ENCODE measurements around the gene CINP.
"Not testable (repeated sequence)": the region's sequence is repeated elsewhere in the genome, so short reads cannot be mapped to it uniquely, and the experiment has no call there.

The CINP gene

GRCh38 chr14:102320671-102321455, 41.8 kb downstream of the CINP start:
- no peak for DNase-seq (ENCODE audit: low spot score)

DNA sequence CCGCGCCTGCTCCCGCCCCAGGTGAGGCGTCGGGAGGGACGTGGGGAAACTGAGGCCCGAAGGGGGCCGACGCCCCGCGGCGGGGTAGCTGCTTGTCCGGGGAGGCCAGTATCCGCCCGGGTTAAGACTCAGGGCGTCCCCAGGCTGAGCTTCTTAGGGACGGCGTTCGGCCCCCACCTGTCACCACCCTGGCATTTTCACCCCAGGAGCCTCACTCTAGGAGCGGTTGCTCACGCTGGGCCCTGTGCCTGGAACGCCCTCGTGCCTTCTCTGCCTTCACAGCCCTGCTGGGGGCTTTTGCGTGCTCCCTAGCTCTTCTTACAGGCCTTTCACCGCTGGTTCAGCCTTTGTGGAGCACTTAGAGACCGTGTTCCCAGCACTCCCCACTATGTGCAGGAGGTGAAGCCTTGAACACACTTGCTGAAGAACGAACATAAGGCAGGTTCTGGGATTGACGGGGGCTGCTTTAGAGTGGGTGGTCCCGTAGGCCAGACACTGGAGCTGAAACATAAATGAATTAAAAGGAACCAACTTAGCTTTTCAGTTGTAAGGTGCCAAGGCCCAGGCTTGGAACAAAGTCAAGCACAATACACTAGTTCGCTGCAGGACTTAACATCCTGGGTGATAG, 42.5 kb downstream of the CINP start:
- peak; percentile 57 for DNase-seq (ENCODE audit: low spot score)

- DNase-seq (ENCODE audit: low spot score) = peak; percentile 91
These were observed 43.2 kb downstream of the CINP start, which contains the start of gene ZNF839 for GRCh38 chr14:102319351-102320032. Gene ZNF839 (plus strand): TSS chr14:102319746. CDS start chr14:102319766, 20 bp downstream.

DNA sequence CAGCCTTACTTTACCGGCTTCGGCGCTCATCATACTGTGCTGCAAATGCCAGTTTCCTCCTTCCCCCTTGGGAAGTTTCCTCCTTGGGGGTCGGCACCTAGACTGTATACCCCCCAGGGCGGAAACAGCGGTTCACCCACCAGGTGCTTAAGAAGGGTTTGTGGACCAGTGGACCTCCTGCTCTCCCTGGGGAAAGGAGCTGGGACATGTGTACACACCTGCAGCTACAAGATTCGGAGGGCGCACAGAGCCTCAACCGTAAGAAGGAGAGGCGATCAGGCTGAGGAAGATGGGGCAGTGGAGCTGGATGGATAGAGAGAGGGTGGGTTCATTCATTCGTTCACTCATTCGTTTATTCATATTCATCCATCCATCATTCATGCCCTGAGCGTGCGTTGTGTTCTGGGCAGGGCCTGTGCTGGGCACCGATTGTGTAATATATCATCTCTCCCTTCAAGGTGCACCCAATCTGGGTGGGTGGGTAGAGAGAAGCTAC, 43.9 kb downstream of the CINP start:
- DNase-seq (ENCODE audit: low spot score) = no peak

DNA sequence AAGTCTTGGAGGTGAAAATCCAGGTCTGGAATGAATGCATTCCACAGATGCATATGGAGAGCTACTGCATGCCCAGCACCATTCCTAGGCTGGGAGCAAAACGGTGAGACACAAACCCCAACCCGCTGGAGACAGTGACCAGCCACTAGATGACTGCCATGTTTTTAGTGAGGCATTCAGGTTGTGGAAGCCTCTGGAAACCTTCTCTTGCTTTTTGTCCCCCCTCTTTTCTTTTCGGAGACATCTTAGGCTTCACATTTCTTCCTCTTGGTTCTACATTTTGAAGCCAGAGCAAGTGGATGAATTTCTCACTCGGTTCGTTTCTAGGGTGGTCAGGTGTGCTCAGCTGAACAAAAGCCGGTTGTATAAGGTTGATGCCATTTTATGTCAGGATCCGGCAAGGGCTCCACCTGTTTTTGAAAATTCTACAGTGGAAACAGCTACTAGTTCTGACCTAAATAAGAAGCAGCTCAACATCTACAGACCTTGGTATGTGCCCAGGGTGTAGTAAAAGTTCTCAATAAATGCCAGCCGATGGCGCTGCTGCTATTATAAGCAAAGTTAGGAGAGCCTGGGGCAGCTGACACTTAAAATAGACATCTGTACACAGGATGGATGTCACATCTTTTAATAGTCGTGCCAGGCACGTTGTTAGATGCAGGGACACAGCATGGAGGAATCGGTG, 45.0 kb downstream of the CINP start:
- DNase-seq (ENCODE audit: low spot score) = peak; percentile 43

- DNase-seq (ENCODE audit: low spot score) = peak; percentile 89
These were observed 45.7 kb downstream of the CINP start for GRCh38 chr14:102316743-102317563.

- DNase-seq (ENCODE audit: low spot score) = no peak
These were observed 46.4 kb downstream of the CINP start for GRCh38 chr14:102316338-102316742.

- DNase-seq (ENCODE audit: low spot score) = no peak
These were observed 47.6 kb downstream of the CINP start for GRCh38 chr14:102315121-102315520.

GRCh38 chr14:102314242-102315011, 48.3 kb downstream of the CINP start:
- DNase-seq (ENCODE audit: low spot score) = peak; percentile 81

DNA sequence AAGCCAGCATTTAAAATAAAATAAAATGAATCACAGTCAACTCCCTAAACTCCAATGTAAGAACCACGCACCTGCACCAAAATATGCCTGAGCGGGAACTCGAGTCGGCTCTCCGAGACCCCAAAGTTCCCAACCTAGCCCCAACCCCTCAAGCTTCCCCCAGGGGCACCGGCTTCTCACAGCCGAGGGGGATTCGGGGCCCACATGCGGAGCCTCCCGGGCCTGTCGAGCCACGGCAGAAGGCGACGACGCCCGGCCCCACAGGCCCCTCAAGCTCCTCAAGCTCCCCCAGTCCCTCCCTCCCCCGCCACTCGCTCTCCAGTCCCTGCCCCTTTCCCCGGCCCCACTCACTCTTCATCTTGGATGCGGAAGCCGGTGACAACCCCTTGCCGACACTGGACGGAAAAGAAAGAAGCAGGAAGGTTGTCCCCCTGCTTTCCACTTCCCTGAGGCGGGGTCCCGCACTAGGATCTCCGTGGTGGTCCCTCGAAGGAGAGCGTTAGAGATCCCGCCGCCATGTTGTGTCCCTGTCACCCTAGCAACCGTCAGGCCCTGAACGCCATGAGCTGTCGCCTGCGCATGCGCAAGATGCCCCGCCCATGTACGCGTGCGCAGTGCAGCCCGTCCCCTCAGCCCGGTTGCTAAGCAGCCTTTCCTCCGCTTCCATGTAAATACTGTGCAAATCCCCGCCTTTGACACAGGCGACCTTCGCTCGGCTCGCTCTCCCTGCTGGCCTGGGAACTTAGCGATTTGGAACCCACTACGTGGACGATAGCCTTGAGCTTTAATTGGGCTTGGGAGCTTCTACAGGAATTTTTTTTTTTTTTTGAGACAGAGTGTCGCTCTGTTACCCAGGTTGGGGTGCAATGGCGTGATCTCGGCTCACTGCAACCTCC, 57.8 kb downstream of the CINP start, which contains the start of gene MOK:
TSS of gene MOK (minus strand) at position 554 of the 896 bp plus-strand sequence. CDS start at position 358, 196 bp downstream.
- DNase-seq (ENCODE audit: low spot score) = peak; percentile 97

GRCh38 chr14:102303664-102304063, 59.0 kb downstream of the CINP start:
- no peak for DNase-seq (ENCODE audit: low spot score)

DNA sequence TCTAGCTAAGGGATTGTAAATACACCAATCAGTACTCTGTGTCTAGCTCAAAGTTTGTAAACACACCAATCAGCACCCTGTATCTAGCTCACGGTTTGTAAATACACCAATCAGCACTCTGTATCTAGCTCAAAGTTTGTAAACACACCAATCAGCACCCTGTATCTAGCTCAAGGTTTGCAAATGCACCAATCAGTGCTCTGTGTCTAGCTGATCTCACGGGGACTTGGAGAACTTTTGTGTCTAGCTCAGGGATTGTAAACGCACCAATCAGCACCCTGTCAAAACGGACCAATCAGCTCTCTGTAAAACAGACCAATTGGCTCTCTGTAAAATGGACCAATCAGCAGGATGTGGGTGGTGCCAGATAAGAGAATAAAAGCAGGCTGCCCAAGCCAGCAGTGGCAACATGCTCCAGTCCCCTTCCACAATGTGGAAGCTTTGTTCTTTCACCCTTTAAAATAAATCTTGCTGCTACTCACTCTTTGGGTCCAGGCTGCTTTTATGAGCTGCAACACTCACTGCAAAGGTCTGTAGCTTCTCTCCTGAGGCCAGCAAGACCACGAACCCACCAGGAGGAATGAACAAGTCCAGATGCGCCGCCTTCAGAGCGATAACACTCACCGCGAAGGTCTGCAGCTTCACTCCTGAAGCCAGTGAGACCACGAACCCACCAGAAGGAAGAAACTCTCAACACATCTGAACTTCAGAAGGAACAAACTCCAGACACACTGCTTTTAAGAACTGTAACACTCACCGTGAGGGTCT, 64.2 kb downstream of the CINP start:
- not testable (repeated sequence) for DNase-seq (ENCODE audit: low spot score)

Measured in hematopoietic multipotent progenitor cell treated with erythropoietin and hydrocortisone succinate and interleukin-3 and kit ligand, for 15 days (in vitro differentiated cells).